PC-3 (cell line): Measurements from ENCODE around the gene FBXO42.

Experiments used
- CTCF ChIP-seq: fragments of 300-600 bp; sonication (generic); conservative IDR thresholded peaks from 2 replicates; pipeline ENCODE4 v1.5.1; 2017; ENCODE audit warnings: antibody characterized with exemption, low read depth, mild to moderate bottlenecking, low read length
- EZH2 ChIP-seq: fragments of 300-600 bp; sonication (generic); IDR thresholded peaks from one replicate; pipeline ENCODE4 v1.6.1; 2017; ENCODE audit warnings: antibody characterized with exemption, mild to moderate bottlenecking, low read length; ENCODE audit not compliant: unreplicated experiment

GRCh38 chr1:16226490-16227179, 125.6 kb downstream of the FBXO42 start:
- TF ChIP-seq CTCF, result no peak
- no peak for TF ChIP-seq EZH2
